Hepatocyte (in vitro differentiated cells): ENCODE data around the gene ITGA5. TPM values are rescaled to one million over a fixed set of nuclear protein-coding genes. Genes with fewer than 3 reads are reported as not detected.

Experiments used
- DNase-seq: peaks from one replicate; pipeline ENCODE4 v3.0.0-alpha.2; 2016; ENCODE audit warnings: low spot score
- H2AFZ ChIP-seq: fragments of 200-600 bp; sonication (generic); 2 replicates; pipeline ENCODE4 v1.6.0; 2016; ENCODE audit warnings: antibody characterized with exemption, mild to moderate bottlenecking
- H3K27ac ChIP-seq: fragments of 200-600 bp; sonication (generic); 2 replicates; pipeline ENCODE4 v1.5.1; 2016; ENCODE audit warnings: mild to moderate bottlenecking
- H3K27me3 ChIP-seq: fragments of 200-600 bp; sonication (generic); 2 replicates; pipeline ENCODE4 v1.6.1; 2016
- H3K36me3 ChIP-seq: fragments of 200-600 bp; sonication (generic); replicated peaks from 2 replicates; pipeline ENCODE4 v1.5.1; 2016; ENCODE audit warnings: low read depth; ENCODE audit not compliant: insufficient read depth
- H3K4me1 ChIP-seq: fragments of 200-600 bp; sonication (generic); 2 replicates; pipeline ENCODE4 v1.5.1; 2016; ENCODE audit warnings: mild to moderate bottlenecking, moderate library complexity; ENCODE audit not compliant: insufficient read depth
- H3K4me2 ChIP-seq: fragments of 200-600 bp; sonication (generic); 2 replicates; pipeline ENCODE4 v1.6.0; 2016
- H3K4me3 ChIP-seq: fragments of 200-600 bp; sonication (generic); 2 replicates; pipeline ENCODE4 v1.5.1; 2016; ENCODE audit warnings: mild to moderate bottlenecking
- H3K79me2 ChIP-seq: fragments of 200-600 bp; sonication (generic); 2 replicates; pipeline ENCODE4 v1.6.0; 2017; ENCODE audit warnings: mild to moderate bottlenecking
- H3K9me2 ChIP-seq: fragments of 200-600 bp; sonication (generic); replicated peaks from 2 replicates; pipeline ENCODE4 v1.6.0; 2017; ENCODE audit warnings: mild to moderate bottlenecking; ENCODE audit not compliant: insufficient read depth
- H3K9me3 ChIP-seq: fragments of 200-600 bp; sonication (generic); 2 replicates; pipeline ENCODE4 v1.5.1; 2016; ENCODE audit warnings: low read depth, mild to moderate bottlenecking
- H4K20me1 ChIP-seq: fragments of 200-600 bp; sonication (generic); 2 replicates; pipeline ENCODE4 v1.6.0; 2016; ENCODE audit warnings: mild to moderate bottlenecking; ENCODE audit not compliant: insufficient read depth, poor library complexity, severe bottlenecking
- EZH2 ChIP-seq: fragments of 200-600 bp; sonication (generic); IDR thresholded peaks from 2 replicates; pipeline ENCODE4 v1.6.1; 2016; ENCODE audit warnings: antibody characterized with exemption, mild to moderate bottlenecking, borderline replicate concordance
- EZH2phosphoT487 ChIP-seq: fragments of 200-600 bp; sonication (generic); IDR thresholded peaks from one replicate; pipeline ENCODE4 v1.6.1; 2018; ENCODE audit warnings: antibody characterized with exemption, mild to moderate bottlenecking, low read depth, moderate library complexity; ENCODE audit not compliant: unreplicated experiment, severe bottlenecking
- WGBS: methylation state at CpG from one replicate; pipeline ENCODE4 v1.1.6; 2016; ENCODE audit warnings: low lambda C conversion rate; ENCODE audit errors: missing lambda C conversion rate; 5-methylcytosine and 5-hydroxymethylcytosine counted together
- polyA plus RNA-seq: library from polyadenylated mRNA; unstranded; fragments of >200 nt; fragmentation: Nextera tagmentation; extraction: Ambion mirVana; gene quantifications from 2 replicates; pipeline ENCODE4 v1.2.1, GENCODE V29; 2016
- total RNA-seq: library from RNA; depleted of rRNA; stranded (reverse); fragments of >200 nt; gene quantifications from 2 replicates; pipeline ENCODE4 v1.2.3, GENCODE V29; 2014
- TF ChIP-seq, protein P1 (sequence below): fragments of 200-600 bp; sonication (generic); IDR thresholded peaks from 2 replicates; pipeline ENCODE4 v1.5.1; 2016; ENCODE audit warnings: antibody characterized with exemption, mild to moderate bottlenecking; ENCODE audit not compliant: poor library complexity

Gene ITGA5
- total and polyA plus RNA-seq, 2 experiments from 2014 or later = 45.7 to 57.2 TPM

DNA sequence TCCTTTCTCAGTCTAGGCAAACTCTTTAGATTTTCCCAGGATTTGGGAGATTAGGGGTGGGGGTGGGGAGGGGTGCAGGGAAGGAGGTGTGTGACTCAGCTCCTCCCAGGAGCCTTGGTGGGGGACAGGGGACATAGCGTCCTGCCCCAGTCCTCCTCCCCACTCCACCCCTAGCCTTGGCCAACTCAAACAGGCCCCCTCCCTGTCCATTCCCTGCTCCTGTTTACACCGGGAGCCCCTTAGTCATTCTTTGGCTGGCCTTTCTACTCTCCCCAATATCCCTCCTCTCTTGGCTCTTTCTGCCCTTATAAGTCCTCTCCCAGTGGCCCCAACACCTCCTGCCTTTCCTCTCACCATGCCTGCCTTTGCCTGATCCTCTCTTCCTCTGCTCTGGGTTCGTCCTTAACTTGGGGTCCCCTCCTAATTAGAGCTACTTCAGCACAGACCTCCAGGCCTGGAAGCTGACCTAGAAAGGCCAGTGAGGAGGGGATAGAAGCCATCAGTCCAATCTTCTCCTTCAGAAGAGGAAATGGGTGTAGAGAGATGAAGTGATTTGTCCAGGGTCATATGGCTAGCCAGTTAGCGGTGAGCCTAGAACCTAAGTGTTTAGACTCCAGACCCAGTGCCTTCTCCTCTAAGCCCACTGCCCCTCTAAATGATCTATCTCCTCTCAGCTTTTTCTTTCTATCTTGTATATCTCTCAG is 2.3 kb upstream of the ITGA5 start:
- no peak overlapping the region for H3K4me3 ChIP-seq
- peaks cover 13% of the 10 kb centered on the region for H3K4me1 ChIP-seq
- no peak for TF ChIP-seq EZH2phosphoT487
- TF ChIP-seq, protein P1, sequence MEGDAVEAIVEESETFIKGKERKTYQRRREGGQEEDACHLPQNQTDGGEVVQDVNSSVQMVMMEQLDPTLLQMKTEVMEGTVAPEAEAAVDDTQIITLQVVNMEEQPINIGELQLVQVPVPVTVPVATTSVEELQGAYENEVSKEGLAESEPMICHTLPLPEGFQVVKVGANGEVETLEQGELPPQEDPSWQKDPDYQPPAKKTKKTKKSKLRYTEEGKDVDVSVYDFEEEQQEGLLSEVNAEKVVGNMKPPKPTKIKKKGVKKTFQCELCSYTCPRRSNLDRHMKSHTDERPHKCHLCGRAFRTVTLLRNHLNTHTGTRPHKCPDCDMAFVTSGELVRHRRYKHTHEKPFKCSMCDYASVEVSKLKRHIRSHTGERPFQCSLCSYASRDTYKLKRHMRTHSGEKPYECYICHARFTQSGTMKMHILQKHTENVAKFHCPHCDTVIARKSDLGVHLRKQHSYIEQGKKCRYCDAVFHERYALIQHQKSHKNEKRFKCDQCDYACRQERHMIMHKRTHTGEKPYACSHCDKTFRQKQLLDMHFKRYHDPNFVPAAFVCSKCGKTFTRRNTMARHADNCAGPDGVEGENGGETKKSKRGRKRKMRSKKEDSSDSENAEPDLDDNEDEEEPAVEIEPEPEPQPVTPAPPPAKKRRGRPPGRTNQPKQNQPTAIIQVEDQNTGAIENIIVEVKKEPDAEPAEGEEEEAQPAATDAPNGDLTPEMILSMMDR = no peak
- TF ChIP-seq EZH2 = no peak
- no peaks in the 10 kb centered on the region for H3K36me3 ChIP-seq
- H3K27ac ChIP-seq = no peak overlapping the region
- no peaks in the 10 kb centered on the region for H3K9me3 ChIP-seq
- H3K27me3 ChIP-seq = peaks cover 27% of the 10 kb centered on the region
- peaks cover 20% of the 10 kb centered on the region for H3K79me2 ChIP-seq
- 81% methylated on average over 4 of the region's 4 CpGs for WGBS
- H4K20me1 ChIP-seq = no peaks in the 10 kb centered on the region
- no peak overlapping the region for H3K4me2 ChIP-seq
- H2AFZ ChIP-seq = no peak overlapping the region
- H3K9me2 ChIP-seq = no peaks in the 10 kb centered on the region
- no peak for DNase-seq

DNA sequence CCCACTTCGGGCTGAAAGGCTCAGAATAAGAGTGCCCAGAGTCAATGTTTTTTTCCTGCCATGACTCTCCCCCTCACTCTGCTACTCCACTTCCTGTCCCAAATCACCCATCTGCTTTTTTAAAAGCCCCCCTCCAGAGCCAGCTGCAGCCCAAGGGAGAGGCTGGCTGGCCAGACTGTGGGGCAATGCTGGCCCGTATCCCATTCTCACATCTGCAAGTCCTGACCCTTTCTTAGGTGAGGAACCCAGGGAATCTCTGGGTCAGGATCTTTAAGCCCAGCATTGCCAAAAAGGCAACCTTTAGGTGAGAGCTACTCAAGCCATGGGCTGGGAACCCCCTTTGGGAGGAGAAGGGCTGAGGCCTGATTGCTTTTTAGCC is 1.7 kb upstream of the ITGA5 start:
- no peaks in the 10 kb centered on the region for H3K9me3 ChIP-seq
- no peak overlapping the region for H3K4me2 ChIP-seq
- no peaks in the 10 kb centered on the region for H3K36me3 ChIP-seq
- peaks cover 23% of the 10 kb centered on the region for H3K79me2 ChIP-seq
- WGBS = 54% methylated on average over 2 of the region's 2 CpGs
- peaks cover 25% of the 10 kb centered on the region for H3K27me3 ChIP-seq
- no peaks in the 10 kb centered on the region for H4K20me1 ChIP-seq
- no peak for DNase-seq
- H3K4me3 ChIP-seq = no peak overlapping the region
- no peak overlapping the region for H3K27ac ChIP-seq
- TF ChIP-seq EZH2 = no peak
- TF ChIP-seq, protein P1 = no peak
- TF ChIP-seq EZH2phosphoT487 = no peak
- H3K9me2 ChIP-seq = no peaks in the 10 kb centered on the region
- no peak overlapping the region for H2AFZ ChIP-seq
- H3K4me1 ChIP-seq = peaks cover 13% of the 10 kb centered on the region

DNA sequence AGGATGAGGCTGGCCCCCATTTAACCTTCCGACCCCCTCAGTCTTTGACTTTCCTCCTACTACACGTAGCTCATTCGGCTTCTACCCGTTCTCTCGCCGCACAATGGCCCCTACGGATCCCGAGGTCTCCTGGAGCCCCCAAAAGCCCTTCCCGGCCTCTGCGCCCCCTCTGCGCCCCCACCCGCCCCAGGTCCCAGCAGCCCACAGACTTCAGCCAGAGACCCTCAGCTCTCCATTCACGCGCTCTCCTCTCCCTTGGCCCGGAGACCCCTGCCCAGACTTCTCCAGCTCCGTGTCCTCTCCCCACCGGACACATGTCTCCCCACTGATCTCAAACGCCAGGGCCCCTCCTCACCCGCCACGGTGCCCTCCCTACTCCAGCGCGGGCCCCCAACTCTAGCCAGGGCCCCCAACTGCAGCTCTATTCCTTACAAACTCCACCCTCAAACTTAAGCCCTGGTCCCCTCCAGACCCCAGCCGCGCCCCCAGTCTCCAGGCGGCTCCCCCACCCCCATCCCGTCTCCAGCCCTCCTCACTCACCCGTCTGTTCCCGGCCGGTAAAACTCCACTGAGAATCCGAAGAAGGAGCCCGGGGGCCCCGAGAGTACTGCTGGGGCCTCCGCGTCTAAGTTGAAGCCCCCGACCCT is 502 bp downstream of the ITGA5 start:
- Histone ChIP-seq H4K20me1 (peaks cover 5% of the 10 kb centered on the region), H3K4me3 (peak overlapping the region; percentile 90), H3K9me2 (no peaks in the 10 kb centered on the region), H3K4me2 (peak overlapping the region; percentile 99), H3K27me3 (peaks cover 15% of the 10 kb centered on the region), H3K79me2 (peaks cover 43% of the 10 kb centered on the region), H3K27ac (peak overlapping the region; percentile 82), H3K9me3 (no peaks in the 10 kb centered on the region), H3K4me1 (peaks cover 13% of the 10 kb centered on the region), H2AFZ (peak overlapping the region; percentile 93), H3K36me3 (no peaks in the 10 kb centered on the region)
- WGBS = 2% methylated on average over 23 of the region's 35 CpGs
- no peak for DNase-seq
- TF ChIP-seq, protein P1 = no peak
- no peak for TF ChIP-seq EZH2phosphoT487
- TF ChIP-seq EZH2 = no peak
